NCI-H1930 (cell line): ENCODE data around the gene TAF15.

Source experiments
- DNase-seq, 2 experiments: peaks; one replicate each; lab custom pipeline; 2025; lab: John Stamatoyannopoulos, UW

TAF15 gene

GRCh38 chr17:35872196-35872980 is 63.1 kb downstream of the TAF15 start:
- no peak for DNase-seq

GRCh38 chr17:35875072-35875799 is 66.0 kb downstream of the TAF15 start:
- DNase-seq = no peak

GRCh38 chr17:35875800-35876139 is 66.5 kb downstream of the TAF15 start:
- no peak for DNase-seq

- no peak for DNase-seq
Observed at GRCh38 chr17:35876534-35876933, 67.2 kb downstream of the TAF15 start.

GRCh38 chr17:35877345-35878029 is 68.2 kb downstream of the TAF15 start:
- DNase-seq = no peak

GRCh38 chr17:35878361-35878760 is 69.1 kb downstream of the TAF15 start:
- no peak for DNase-seq

- DNase-seq = no peak
Observed at GRCh38 chr17:35879773-35880654, 70.7 kb downstream of the TAF15 start, which contains the start of gene CCL5. CCL5 (minus strand) TSS chr17:35880360.

- DNase-seq = no peak
Observed at GRCh38 chr17:35889241-35889640, 80.0 kb downstream of the TAF15 start.

GRCh38 chr17:35889818-35890773 is 80.8 kb downstream of the TAF15 start:
- no peak for DNase-seq

- no peak for DNase-seq
Observed at GRCh38 chr17:35890774-35891155, 81.5 kb downstream of the TAF15 start.

GRCh38 chr17:35891269-35891668 is 82.0 kb downstream of the TAF15 start:
- no peak for DNase-seq

- DNase-seq = no peak
Observed at GRCh38 chr17:35892091-35893035, 83.1 kb downstream of the TAF15 start.

- DNase-seq = no peak
Observed at GRCh38 chr17:35893751-35894150, 84.5 kb downstream of the TAF15 start.

GRCh38 chr17:35894206-35894605 is 84.9 kb downstream of the TAF15 start:
- no peak for DNase-seq

GRCh38 chr17:35895636-35896587 is 86.6 kb downstream of the TAF15 start:
- no peak for DNase-seq
